GM12878 (cell line): ENCODE measurements around the gene ATF7IP. TPM values are rescaled to one million over a fixed set of nuclear protein-coding genes. Genes with fewer than 3 reads are reported as not detected.

Experiments
- ATF2 ChIP-seq: IDR thresholded peaks from 2 replicates; pipeline ENCODE4 v1.6.1; 2012; ENCODE audit warnings: low read length, inconsistent platforms
- ATF7 ChIP-seq: fragments of 450-650 bp; IDR thresholded peaks from 2 replicates; pipeline ENCODE4 v1.6.1; 2016; ENCODE audit warnings: low read depth, mild to moderate bottlenecking
- CBFB ChIP-seq: IDR thresholded peaks from 2 replicates; pipeline ENCODE4 v1.6.1; 2016; ENCODE audit warnings: antibody characterized with exemption, low read depth
- CREM ChIP-seq: IDR thresholded peaks from 2 replicates; pipeline ENCODE4 v1.6.1; 2014; ENCODE audit warnings: antibody characterized with exemption, low read depth
- DPF2 ChIP-seq: fragments of 450-650 bp; IDR thresholded peaks from 2 replicates; pipeline ENCODE4 v1.6.1; 2017; ENCODE audit warnings: mild to moderate bottlenecking
- E2F4 ChIP-seq: IDR thresholded peaks from 2 replicates; pipeline ENCODE4 v1.6.1; 2012; ENCODE audit warnings: low read depth, low read length, improper control_type of control experiment
- FOXK2 ChIP-seq: fragments of 450-650 bp; IDR thresholded peaks from 2 replicates; pipeline ENCODE4 v1.6.1; 2017; ENCODE audit warnings: mild to moderate bottlenecking, moderate library complexity
- IKZF1 ChIP-seq: fragments of 450-650 bp; conservative IDR thresholded peaks from 2 replicates; pipeline ENCODE4 v1.6.1; 2017; ENCODE audit warnings: antibody characterized with exemption, mild to moderate bottlenecking
- MLLT1 ChIP-seq: fragments of 450-650 bp; IDR thresholded peaks from 2 replicates; pipeline ENCODE4 v1.6.1; 2016; ENCODE audit warnings: mild to moderate bottlenecking
- MTA3 ChIP-seq: IDR thresholded peaks from 2 replicates; pipeline ENCODE4 v1.6.1; 2012; ENCODE audit warnings: low read length, inconsistent platforms, borderline replicate concordance
- PAX5 ChIP-seq: IDR thresholded peaks from 2 replicates; pipeline ENCODE4 v1.6.1; 2011; ENCODE audit warnings: low read depth, low read length, borderline replicate concordance
- POLR2AphosphoS2 ChIP-seq: IDR thresholded peaks from 2 replicates; pipeline ENCODE4 v1.6.1; 2011; ENCODE audit warnings: low read depth, mild to moderate bottlenecking, low read length, improper control_type of control experiment, moderate library complexity
- RCOR1 ChIP-seq: conservative IDR thresholded peaks from 2 replicates; pipeline ENCODE4 v1.6.1; 2012; ENCODE audit warnings: low read depth, low read length, improper control_type of control experiment
- SUZ12 ChIP-seq: fragments of 200-600 bp; sonication (generic); IDR thresholded peaks from one replicate; pipeline ENCODE4 v1.6.1; 2018; ENCODE audit warnings: antibody characterized with exemption, mild to moderate bottlenecking; ENCODE audit not compliant: unreplicated experiment
- YY1 ChIP-seq: IDR thresholded peaks from 2 replicates; pipeline ENCODE4 v1.6.1; 2011; ENCODE audit warnings: low read depth, mild to moderate bottlenecking, low read length
- ZBED1 ChIP-seq: IDR thresholded peaks from 2 replicates; pipeline ENCODE4 v1.6.1; 2016; ENCODE audit warnings: borderline replicate concordance
- ZSCAN29 ChIP-seq: fragments of 450-650 bp; IDR thresholded peaks from 2 replicates; pipeline ENCODE4 v1.6.1; 2017; ENCODE audit warnings: mild to moderate bottlenecking, moderate library complexity
- ZZZ3 ChIP-seq: IDR thresholded peaks from 2 replicates; pipeline ENCODE4 v1.6.1; 2011; ENCODE audit warnings: low read depth; ENCODE audit not compliant: control insufficient read depth, insufficient read length
- polyA plus RNA-seq, 11 experiments: library from polyadenylated mRNA; depleted of rRNA in 4 of 11; unstranded in 6 of 11; stranded (reverse) in 5 of 11; fragments of >200 nt; fragmentation: Nextera tagmentation in 4 of 11; fragmentation: Illumina TruSeq in 1 of 11; extraction: Ambion mirVana in 4 of 11; extraction: Trizol in 1 of 11; gene quantifications; 1 replicate in 1 of 11; 2 replicates in 10 of 11; pipeline versions ENCODE4 v1.2.1 to v1.2.3, GENCODE V29; 2011 to 2016; ENCODE audit warnings: inconsistent platforms in 2 of 11, missing spikeins in 2 of 11, low read depth in 1 of 11
- total RNA-seq, 4 experiments: library from RNA; depleted of rRNA in 3 of 4; stranded (reverse); fragments of >200 nt in 3 of 4; fragmentation: Illumina TruSeq in 1 of 4; extraction: Trizol in 1 of 4; gene quantifications; 2 replicates each; pipeline versions ENCODE4 v1.2.1 to v1.2.3, GENCODE V29; 2013 to 2021
- TF ChIP-seq, protein P1 (sequence below): fragments of 450-650 bp; IDR thresholded peaks from 2 replicates; pipeline ENCODE4 v1.6.1; 2017; ENCODE audit warnings: low read depth, mild to moderate bottlenecking, moderate library complexity
- TF ChIP-seq, protein P2 (sequence below): fragments of 450-650 bp; IDR thresholded peaks from 2 replicates; pipeline ENCODE4 v1.6.1; 2016; ENCODE audit warnings: mild to moderate bottlenecking
- TF ChIP-seq, protein P3 (sequence below): IDR thresholded peaks from 2 replicates; pipeline ENCODE4 v1.6.1; 2011; ENCODE audit warnings: low read depth, mild to moderate bottlenecking, low read length, moderate library complexity, borderline replicate concordance; ENCODE audit errors: extremely low read depth
- TF ChIP-seq, protein P4 (sequence below): IDR thresholded peaks from 2 replicates; pipeline ENCODE4 v1.6.1; 2011; ENCODE audit warnings: borderline replicate concordance, low read depth, mild to moderate bottlenecking, moderate library complexity, mixed read lengths, low read length; ENCODE audit not compliant: insufficient read depth; ENCODE audit errors: extremely low read length

The ATF7IP gene
- total and polyA plus RNA-seq, 10 of the 15 experiments (the other 5 are each of a cell fraction or from before 2014, with no cell fraction given): 6.2 to 66.6 (median 29.3) TPM

DNA sequence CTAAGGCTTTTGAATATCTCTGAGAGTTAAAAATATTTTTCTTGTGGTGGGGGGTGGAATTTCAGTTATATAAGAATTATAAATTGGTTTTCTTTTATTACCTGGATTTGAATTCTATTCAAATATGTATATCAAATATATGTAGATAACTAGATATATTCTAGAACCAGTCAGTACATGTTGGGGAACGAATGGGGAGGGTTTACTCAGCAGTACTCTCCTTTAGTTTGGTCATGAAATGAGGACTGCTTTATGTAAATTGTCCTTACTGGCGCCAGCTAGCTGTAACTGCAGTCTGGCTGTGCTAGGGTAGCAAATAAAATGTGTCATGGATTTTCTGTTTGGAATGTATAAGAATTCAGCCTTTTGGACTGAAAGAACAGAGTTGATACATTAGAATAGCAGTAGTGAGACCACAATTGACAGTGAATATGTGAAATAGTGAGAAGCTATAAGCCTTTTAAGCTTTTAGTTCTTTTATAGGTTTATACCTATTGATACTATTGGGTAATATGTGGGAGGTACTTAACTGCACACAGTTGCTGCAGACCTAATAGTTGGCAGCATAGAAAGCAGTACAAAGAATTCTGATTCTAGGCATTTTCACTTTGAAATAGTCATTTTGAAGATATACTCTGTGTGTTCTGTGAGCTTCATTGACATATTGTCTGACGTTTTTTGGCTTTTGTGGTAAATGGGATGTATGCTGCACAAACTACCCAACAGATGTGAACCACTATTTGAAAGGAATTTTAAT is 29.0 kb downstream of the ATF7IP start (continued):
- TF ChIP-seq, protein P1, sequence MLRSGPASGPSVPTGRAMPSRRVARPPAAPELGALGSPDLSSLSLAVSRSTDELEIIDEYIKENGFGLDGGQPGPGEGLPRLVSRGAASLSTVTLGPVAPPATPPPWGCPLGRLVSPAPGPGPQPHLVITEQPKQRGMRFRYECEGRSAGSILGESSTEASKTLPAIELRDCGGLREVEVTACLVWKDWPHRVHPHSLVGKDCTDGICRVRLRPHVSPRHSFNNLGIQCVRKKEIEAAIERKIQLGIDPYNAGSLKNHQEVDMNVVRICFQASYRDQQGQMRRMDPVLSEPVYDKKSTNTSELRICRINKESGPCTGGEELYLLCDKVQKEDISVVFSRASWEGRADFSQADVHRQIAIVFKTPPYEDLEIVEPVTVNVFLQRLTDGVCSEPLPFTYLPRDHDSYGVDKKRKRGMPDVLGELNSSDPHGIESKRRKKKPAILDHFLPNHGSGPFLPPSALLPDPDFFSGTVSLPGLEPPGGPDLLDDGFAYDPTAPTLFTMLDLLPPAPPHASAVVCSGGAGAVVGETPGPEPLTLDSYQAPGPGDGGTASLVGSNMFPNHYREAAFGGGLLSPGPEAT: peak; percentile 59
- no peak for TF ChIP-seq ZSCAN29
- no peak for TF ChIP-seq FOXK2
- 0 out of 2 replicates have a peak, but pooled peaks have one; percentile 29 for TF ChIP-seq YY1
- TF ChIP-seq CBFB: 0 out of 2 replicates have a peak, but pooled peaks have one; percentile 61
- no peak for TF ChIP-seq PAX5
- TF ChIP-seq IKZF1: peak; percentile 30; the same call in 1 of the 2 replicates
- TF ChIP-seq, protein P2, sequence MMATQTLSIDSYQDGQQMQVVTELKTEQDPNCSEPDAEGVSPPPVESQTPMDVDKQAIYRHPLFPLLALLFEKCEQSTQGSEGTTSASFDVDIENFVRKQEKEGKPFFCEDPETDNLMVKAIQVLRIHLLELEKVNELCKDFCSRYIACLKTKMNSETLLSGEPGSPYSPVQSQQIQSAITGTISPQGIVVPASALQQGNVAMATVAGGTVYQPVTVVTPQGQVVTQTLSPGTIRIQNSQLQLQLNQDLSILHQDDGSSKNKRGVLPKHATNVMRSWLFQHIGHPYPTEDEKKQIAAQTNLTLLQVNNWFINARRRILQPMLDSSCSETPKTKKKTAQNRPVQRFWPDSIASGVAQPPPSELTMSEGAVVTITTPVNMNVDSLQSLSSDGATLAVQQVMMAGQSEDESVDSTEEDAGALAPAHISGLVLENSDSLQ: peak; percentile 17; the same call in 1 of the 2 replicates
- no peak for TF ChIP-seq E2F4
- TF ChIP-seq MLLT1: no peak
- TF ChIP-seq ZZZ3: no peak
- TF ChIP-seq ATF7: peak; percentile 43; the same call in 1 of the 2 replicates
- TF ChIP-seq SUZ12: no peak
- TF ChIP-seq ATF2: no peak
- TF ChIP-seq CREM: no peak
- TF ChIP-seq, protein P3, sequence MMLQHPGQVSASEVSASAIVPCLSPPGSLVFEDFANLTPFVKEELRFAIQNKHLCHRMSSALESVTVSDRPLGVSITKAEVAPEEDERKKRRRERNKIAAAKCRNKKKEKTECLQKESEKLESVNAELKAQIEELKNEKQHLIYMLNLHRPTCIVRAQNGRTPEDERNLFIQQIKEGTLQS: no peak
- TF ChIP-seq ZBED1: peak; percentile 45; the same call in 1 of the 2 replicates
- peak; percentile 72; the same call in 1 of the 2 replicates for TF ChIP-seq DPF2
- no peak for TF ChIP-seq RCOR1
- TF ChIP-seq MTA3: 0 out of 2 replicates have a peak, but pooled peaks have one; percentile 32
- TF ChIP-seq, protein P4, sequence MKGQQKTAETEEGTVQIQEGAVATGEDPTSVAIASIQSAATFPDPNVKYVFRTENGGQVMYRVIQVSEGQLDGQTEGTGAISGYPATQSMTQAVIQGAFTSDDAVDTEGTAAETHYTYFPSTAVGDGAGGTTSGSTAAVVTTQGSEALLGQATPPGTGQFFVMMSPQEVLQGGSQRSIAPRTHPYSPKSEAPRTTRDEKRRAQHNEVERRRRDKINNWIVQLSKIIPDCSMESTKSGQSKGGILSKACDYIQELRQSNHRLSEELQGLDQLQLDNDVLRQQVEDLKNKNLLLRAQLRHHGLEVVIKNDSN: no peak
- TF ChIP-seq POLR2AphosphoS2: no peak
